Measurements from ENCODE around the gene ACBD6.

- TF ChIP-seq EZH2 (IDR thresholded peaks at IDR 0.05; ENCODE audit: borderline replicate concordance, insufficient read depth, low read depth, low read length, poor library complexity, severe bottlenecking) (no peak), CTCF (IDR thresholded peaks at IDR 0.05) (no peak)
Measured at GRCh38 chr1:180515364-180515763, 13.0 kb upstream of the ACBD6 start.

Data from B cell (primary cell).